K562 (cell line): ENCODE results near the gene PTH2. TPM values are rescaled to one million over a fixed set of nuclear protein-coding genes. Genes with fewer than 3 reads are reported as not detected.

ENCODE experiments used
- CEBPB ChIP-seq: fragments of 450-650 bp; IDR thresholded peaks from 2 replicates; pipeline ENCODE4 v1.6.1; 2016; ENCODE audit warnings: missing genetic modification characterization, missing compliant biosample characterization
- ETV6 ChIP-seq, 3 experiments: fragments of 150-350 bp in 1 of 3; sonication (generic) in 1 of 3; formaldehyde crosslinking in 1 of 3; IDR thresholded peaks; 2 replicates each; pipeline versions ENCODE4 v1.6.1 to v1.8.0; 2014 to 2022; ENCODE audit warnings: borderline replicate concordance in 2 of 3, low read depth in 2 of 3, antibody characterized with exemption in 1 of 3, low read length in 1 of 3, mild to moderate bottlenecking in 1 of 3, missing genetic modification reagents in 1 of 3
- NR2C2 ChIP-seq, 2 experiments: fragments of 200-800 bp in 1 of 2; sonication (Bioruptor generic) in 1 of 2; sonication (generic) in 1 of 2; formaldehyde crosslinking in 1 of 2; IDR thresholded peaks; 2 replicates each; pipeline versions ENCODE4 v1.6.1 to v1.8.0; 2016 to 2022; ENCODE audit warnings: mild to moderate bottlenecking in 1 of 2, missing compliant biosample characterization in 1 of 2, missing genetic modification characterization in 1 of 2, missing genetic modification reagents in 1 of 2
- SMAD2 ChIP-seq: fragments of 150-350 bp; IDR thresholded peaks from 2 replicates; pipeline ENCODE4 v1.6.1; 2014; ENCODE audit warnings: low read depth, mild to moderate bottlenecking, low read length
- ZBTB8A ChIP-seq: fragments of 450-650 bp; IDR thresholded peaks from 2 replicates; pipeline ENCODE4 v1.6.1; 2018; ENCODE audit warnings: mild to moderate bottlenecking, moderate library complexity; ENCODE audit not compliant: partially characterized antibody
- ZFP36 ChIP-seq: fragments of 150-350 bp; IDR thresholded peaks from 2 replicates; pipeline ENCODE4 v1.6.1; 2018; ENCODE audit warnings: low read length, low read depth; ENCODE audit not compliant: partially characterized antibody
- polyA plus RNA-seq, 8 experiments: library from polyadenylated mRNA; depleted of rRNA in 4 of 8; stranded (reverse) in 5 of 8; unstranded in 3 of 8; fragments of >200 nt; fragmentation: Nextera tagmentation in 2 of 8; fragmentation: Illumina TruSeq in 1 of 8; extraction: Ambion mirVana in 2 of 8; extraction: Trizol in 1 of 8; gene quantifications; 2 replicates each; pipeline versions ENCODE4 v1.2.1 to v1.2.3, GENCODE V29; 2011 to 2014; ENCODE audit warnings: inconsistent platforms in 1 of 8, missing spikeins in 1 of 8
- total RNA-seq, 7 experiments: library from RNA; depleted of rRNA in 6 of 7; stranded (reverse); fragments of >200 nt in 6 of 7; fragmentation: Illumina TruSeq in 2 of 7; extraction: Trizol in 2 of 7; gene quantifications; 2 replicates each; pipeline versions ENCODE4 v1.2.1 to v1.2.3, GENCODE V29; 2011 to 2021; ENCODE audit warnings: low replicate concordance in 1 of 7
- TF ChIP-seq, protein P1 (sequence below): sonication (generic); formaldehyde crosslinking; IDR thresholded peaks from 2 replicates; pipeline ENCODE4 v1.8.0; 2022; ENCODE audit warnings: missing genetic modification reagents, mild to moderate bottlenecking, borderline replicate concordance
- TF ChIP-seq, protein P2 (sequence below): fragments of 450-650 bp; IDR thresholded peaks from one replicate; pipeline ENCODE4 v1.6.1; 2018; ENCODE audit warnings: mild to moderate bottlenecking, moderate library complexity; ENCODE audit not compliant: partially characterized antibody
- TF ChIP-seq, protein P3 (sequence below), 2 experiments: IDR thresholded peaks; 2 replicates each; pipeline ENCODE4 v1.6.1; 2011; ENCODE audit warnings: borderline replicate concordance in 1 of 2, control low read depth in 1 of 2, low read depth in 1 of 2, low read length in 1 of 2, mild to moderate bottlenecking in 1 of 2, mixed read lengths in 1 of 2, moderate library complexity in 1 of 2; ENCODE audit not compliant: insufficient read depth in 1 of 2, insufficient read length in 1 of 2, poor library complexity in 1 of 2, severe bottlenecking in 1 of 2; ENCODE audit errors: extremely low read depth in 1 of 2
- TF ChIP-seq, protein P4 (sequence below): fragments of 450-650 bp; IDR thresholded peaks from 2 replicates; pipeline ENCODE4 v1.6.1; 2017; ENCODE audit warnings: antibody characterized with exemption, mild to moderate bottlenecking
- TF ChIP-seq, protein P5 (sequence below): sonication (generic); formaldehyde crosslinking; IDR thresholded peaks from 2 replicates; pipeline ENCODE4 v1.9.0; 2022; ENCODE audit warnings: mild to moderate bottlenecking, missing genetic modification reagents

The PTH2 gene
- total and polyA plus RNA-seq, 9 of the 15 experiments (the other 6 are each of a cell fraction or from before 2014, with no cell fraction given): 1.3 TPM; not detected in 8

DNA sequence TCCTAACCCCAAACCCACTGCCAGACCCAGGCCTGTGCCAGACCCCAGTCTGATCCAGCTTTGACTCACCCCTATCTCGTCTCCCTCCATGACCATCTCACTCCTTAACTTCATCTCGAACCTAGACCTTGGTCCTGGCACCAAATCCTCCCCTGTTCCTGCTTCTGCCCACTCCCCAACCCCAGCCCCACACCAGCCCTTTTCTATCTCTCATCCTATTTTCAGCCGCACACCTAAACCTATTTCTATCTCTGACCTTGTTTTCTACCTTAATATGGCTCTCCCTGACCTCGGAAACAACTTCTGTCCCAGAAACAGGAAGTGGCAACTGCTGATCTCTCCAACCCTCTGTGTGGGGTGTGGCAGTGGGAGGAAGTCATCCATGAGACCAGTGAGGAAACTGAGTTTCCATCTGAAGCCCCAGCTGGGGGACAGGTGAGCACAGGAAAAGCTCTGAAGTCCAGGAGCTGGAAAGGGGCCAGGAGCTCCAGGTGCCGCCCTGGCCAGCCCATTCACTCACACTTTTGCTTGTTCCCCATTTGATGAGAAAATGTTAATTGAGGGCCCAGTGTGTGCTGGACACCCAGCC is 13.7 kb downstream of the PTH2 start (continued):
- TF ChIP-seq, protein P1, sequence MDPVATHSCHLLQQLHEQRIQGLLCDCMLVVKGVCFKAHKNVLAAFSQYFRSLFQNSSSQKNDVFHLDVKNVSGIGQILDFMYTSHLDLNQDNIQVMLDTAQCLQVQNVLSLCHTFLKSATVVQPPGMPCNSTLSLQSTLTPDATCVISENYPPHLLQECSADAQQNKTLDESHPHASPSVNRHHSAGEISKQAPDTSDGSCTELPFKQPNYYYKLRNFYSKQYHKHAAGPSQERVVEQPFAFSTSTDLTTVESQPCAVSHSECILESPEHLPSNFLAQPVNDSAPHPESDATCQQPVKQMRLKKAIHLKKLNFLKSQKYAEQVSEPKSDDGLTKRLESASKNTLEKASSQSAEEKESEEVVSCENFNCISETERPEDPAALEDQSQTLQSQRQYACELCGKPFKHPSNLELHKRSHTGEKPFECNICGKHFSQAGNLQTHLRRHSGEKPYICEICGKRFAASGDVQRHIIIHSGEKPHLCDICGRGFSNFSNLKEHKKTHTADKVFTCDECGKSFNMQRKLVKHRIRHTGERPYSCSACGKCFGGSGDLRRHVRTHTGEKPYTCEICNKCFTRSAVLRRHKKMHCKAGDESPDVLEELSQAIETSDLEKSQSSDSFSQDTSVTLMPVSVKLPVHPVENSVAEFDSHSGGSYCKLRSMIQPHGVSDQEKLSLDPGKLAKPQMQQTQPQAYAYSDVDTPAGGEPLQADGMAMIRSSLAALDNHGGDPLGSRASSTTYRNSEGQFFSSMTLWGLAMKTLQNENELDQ (CRISPR knock-in tag): no peak
- no peak for TF ChIP-seq SMAD2
- TF ChIP-seq, protein P2, sequence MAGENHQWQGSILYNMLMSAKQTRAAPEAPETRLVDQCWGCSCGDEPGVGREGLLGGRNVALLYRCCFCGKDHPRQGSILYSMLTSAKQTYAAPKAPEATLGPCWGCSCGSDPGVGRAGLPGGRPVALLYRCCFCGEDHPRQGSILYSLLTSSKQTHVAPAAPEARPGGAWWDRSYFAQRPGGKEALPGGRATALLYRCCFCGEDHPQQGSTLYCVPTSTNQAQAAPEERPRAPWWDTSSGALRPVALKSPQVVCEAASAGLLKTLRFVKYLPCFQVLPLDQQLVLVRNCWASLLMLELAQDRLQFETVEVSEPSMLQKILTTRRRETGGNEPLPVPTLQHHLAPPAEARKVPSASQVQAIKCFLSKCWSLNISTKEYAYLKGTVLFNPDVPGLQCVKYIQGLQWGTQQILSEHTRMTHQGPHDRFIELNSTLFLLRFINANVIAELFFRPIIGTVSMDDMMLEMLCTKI: no peak
- TF ChIP-seq NR2C2 (CRISPR knock-in tag; IDR thresholded peaks at IDR 0.05): no peak
- peak; percentile 90 for TF ChIP-seq NR2C2 (tag; IDR thresholded peaks at IDR 0.05)
- peak in 1 of 2 experiments; percentile 42; a peak in 1 of 4 replicates for TF ChIP-seq ETV6 (IDR thresholded peaks at IDR 0.05; ENCODE audit: borderline replicate concordance in 1 of 2, low read depth in 2 of 2, low read length in 1 of 2)
- TF ChIP-seq ETV6 (CRISPR knock-in tag; IDR thresholded peaks at IDR 0.05; ENCODE audit: borderline replicate concordance): no peak
- no peak for TF ChIP-seq CEBPB (tag)
- TF ChIP-seq, protein P3, sequence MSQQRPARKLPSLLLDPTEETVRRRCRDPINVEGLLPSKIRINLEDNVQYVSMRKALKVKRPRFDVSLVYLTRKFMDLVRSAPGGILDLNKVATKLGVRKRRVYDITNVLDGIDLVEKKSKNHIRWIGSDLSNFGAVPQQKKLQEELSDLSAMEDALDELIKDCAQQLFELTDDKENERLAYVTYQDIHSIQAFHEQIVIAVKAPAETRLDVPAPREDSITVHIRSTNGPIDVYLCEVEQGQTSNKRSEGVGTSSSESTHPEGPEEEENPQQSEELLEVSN (IDR thresholded peaks at IDR 0.05; ENCODE audit: borderline replicate concordance in 1 of 2, extremely low read depth in 1 of 2, insufficient read depth in 1 of 2, insufficient read length in 1 of 2, low read depth in 1 of 2, low read length in 1 of 2, poor library complexity in 1 of 2, severe bottlenecking in 1 of 2): no peak
- TF ChIP-seq, protein P4, sequence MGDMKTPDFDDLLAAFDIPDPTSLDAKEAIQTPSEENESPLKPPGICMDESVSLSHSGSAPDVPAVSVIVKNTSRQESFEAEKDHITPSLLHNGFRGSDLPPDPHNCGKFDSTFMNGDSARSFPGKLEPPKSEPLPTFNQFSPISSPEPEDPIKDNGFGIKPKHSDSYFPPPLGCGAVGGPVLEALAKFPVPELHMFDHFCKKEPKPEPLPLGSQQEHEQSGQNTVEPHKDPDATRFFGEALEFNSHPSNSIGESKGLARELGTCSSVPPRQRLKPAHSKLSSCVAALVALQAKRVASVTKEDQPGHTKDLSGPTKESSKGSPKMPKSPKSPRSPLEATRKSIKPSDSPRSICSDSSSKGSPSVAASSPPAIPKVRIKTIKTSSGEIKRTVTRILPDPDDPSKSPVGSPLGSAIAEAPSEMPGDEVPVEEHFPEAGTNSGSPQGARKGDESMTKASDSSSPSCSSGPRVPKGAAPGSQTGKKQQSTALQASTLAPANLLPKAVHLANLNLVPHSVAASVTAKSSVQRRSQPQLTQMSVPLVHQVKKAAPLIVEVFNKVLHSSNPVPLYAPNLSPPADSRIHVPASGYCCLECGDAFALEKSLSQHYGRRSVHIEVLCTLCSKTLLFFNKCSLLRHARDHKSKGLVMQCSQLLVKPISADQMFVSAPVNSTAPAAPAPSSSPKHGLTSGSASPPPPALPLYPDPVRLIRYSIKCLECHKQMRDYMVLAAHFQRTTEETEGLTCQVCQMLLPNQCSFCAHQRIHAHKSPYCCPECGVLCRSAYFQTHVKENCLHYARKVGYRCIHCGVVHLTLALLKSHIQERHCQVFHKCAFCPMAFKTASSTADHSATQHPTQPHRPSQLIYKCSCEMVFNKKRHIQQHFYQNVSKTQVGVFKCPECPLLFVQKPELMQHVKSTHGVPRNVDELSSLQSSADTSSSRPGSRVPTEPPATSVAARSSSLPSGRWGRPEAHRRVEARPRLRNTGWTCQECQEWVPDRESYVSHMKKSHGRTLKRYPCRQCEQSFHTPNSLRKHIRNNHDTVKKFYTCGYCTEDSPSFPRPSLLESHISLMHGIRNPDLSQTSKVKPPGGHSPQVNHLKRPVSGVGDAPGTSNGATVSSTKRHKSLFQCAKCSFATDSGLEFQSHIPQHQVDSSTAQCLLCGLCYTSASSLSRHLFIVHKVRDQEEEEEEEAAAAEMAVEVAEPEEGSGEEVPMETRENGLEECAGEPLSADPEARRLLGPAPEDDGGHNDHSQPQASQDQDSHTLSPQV: peak; percentile 80
- no peak for TF ChIP-seq ZBTB8A
- TF ChIP-seq, protein P5, sequence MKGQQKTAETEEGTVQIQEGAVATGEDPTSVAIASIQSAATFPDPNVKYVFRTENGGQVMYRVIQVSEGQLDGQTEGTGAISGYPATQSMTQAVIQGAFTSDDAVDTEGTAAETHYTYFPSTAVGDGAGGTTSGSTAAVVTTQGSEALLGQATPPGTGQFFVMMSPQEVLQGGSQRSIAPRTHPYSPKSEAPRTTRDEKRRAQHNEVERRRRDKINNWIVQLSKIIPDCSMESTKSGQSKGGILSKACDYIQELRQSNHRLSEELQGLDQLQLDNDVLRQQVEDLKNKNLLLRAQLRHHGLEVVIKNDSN (CRISPR knock-in tag): no peak
- TF ChIP-seq ZFP36: no peak
